ENCODE measurements around the gene GBA3.

The GBA3 gene

DNA sequence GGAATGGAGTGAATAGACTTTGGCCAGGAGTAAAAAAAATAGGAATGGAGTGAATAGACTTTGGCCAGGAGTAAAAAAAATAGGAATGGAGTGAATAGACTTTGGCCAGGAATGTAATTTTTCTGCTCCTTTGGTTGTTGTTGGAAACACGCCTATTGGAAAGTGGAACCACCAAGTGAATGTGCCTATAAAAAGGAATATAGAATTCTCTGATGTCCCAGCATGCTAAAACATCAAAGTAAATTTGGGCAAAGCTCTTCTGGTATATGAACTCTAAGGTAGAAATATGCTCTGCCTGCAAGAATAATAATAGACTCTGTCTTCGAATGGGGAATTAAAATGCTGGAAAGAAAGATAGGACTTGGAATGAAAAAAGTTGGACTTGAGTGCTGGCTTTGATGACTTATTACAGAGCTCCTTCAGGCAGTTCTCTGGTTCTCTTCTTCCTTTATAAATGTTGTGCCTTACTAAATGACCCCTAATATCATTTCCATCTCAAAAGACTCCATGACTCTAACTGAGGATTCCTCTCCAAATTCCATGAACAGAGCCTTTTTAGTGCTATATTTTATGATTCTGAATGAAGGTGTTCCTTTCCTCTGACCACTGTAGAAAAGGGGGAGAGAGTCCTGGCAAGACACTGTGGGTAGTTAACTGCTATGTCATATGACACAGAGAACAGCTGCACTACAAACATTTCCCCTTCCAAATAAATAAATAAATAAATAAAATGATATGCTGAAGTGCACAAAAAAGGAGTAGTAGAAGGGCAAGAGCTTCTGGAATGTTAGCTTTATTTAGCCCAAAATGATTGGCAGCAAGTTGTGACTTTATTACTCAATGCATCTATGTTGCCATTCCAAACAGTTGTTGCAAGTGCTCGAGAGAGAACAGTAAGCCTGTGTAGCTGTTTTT, 13.5 kb upstream of the GBA3 start:
- H3K4me3 Mint-ChIP-seq, result no peak overlapping the region
- H3K27ac Mint-ChIP-seq, result no peak overlapping the region
- H3K9me3 Mint-ChIP-seq, result no peaks in the 10 kb centered on the region
- no peaks in the 10 kb centered on the region for H3K36me3 Mint-ChIP-seq
- H3K4me1 Mint-ChIP-seq, result peaks cover 51% of the 10 kb centered on the region
- H3K27me3 Mint-ChIP-seq, result no peaks in the 10 kb centered on the region

DNA sequence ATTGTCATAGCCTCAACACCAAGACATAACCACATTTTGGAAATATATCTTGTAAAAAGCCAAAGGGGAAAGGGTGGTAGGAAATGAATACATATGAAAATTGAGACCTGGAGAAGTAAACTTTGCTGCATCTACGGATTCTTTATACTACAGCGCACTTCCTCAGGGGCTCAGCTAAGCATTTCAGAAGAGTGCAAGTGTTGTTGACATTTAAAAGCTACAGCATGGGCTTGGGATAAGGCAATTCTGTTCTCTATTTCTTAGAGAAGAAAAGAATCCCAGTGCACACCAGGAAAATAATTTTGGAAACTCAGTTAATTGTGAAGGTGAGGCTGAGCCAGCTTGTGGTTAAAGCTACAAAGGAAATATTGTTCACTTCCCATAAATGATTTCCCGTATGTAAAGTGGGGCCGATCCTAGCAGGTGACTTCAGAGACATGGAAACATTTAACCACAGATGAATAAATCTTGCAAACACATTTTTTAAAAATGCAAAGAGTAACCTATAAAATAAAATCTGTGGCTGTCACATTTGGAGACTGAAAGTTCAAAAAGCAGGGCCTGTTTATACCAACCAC, 12.6 kb upstream of the GBA3 start:
- Mint-ChIP-seq H3K9me3 (no peaks in the 10 kb centered on the region), H3K4me3 (no peak overlapping the region), H3K4me1 (peaks cover 41% of the 10 kb centered on the region), H3K27me3 (no peaks in the 10 kb centered on the region), H3K27ac (no peak overlapping the region), H3K36me3 (no peaks in the 10 kb centered on the region)

DNA sequence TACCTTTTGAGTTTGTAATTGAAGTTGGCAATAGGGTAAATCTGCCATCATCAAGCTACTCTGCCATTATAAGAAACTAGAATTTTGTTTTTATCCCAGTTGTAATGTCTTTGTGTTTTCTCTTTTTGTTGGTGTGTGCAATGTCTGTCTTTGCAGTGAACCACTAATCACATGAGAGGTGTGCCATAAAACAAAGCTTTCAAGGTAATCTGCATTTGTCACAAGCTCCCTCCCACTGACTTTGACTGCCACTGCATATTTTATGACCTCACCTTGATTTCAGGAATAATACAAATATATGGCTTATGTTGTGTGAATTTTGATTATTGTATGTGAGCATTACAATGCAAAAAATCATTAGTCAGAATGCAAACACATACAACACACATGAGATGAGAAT, 9.0 kb upstream of the GBA3 start:
- Mint-ChIP-seq H3K4me3 (no peak overlapping the region), H3K9me3 (no peaks in the 10 kb centered on the region), H3K36me3 (no peaks in the 10 kb centered on the region), H3K4me1 (peaks cover 25% of the 10 kb centered on the region), H3K27me3 (no peaks in the 10 kb centered on the region), H3K27ac (no peak overlapping the region)

DNA sequence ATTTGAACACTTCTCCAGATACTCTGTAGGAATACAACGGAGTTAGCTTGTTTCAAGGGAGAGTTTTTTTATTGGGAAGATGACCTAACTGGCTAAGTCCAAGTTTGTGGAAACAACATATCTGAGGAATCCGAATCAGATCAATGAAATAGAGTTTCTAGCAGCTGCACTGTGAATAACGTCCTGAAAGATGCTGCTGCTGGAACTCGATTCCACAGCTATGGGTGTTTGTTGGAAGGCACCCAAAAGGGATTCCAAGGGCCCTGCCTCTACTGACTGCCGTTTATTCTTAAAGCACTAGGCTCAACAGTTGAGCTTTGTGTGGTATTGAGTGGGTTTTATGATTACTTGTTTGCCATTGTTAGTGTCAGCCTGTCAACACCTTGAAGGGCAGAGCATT, 6.6 kb upstream of the GBA3 start:
- H3K27ac Mint-ChIP-seq, result no peak overlapping the region
- H3K36me3 Mint-ChIP-seq, result peaks cover 1% of the 10 kb centered on the region
- no peaks in the 10 kb centered on the region for H3K27me3 Mint-ChIP-seq
- H3K4me3 Mint-ChIP-seq, result no peak overlapping the region
- H3K9me3 Mint-ChIP-seq, result no peaks in the 10 kb centered on the region
- H3K4me1 Mint-ChIP-seq, result peaks cover 26% of the 10 kb centered on the region

GRCh38 chr4:22688236-22688635, 4.5 kb upstream of the GBA3 start:
- no peak overlapping the region for H3K4me3 Mint-ChIP-seq
- H3K27me3 Mint-ChIP-seq, result no peaks in the 10 kb centered on the region
- H3K27ac Mint-ChIP-seq, result no peak overlapping the region
- peaks cover 22% of the 10 kb centered on the region for H3K4me1 Mint-ChIP-seq
- H3K36me3 Mint-ChIP-seq, result peaks cover 1% of the 10 kb centered on the region
- no peaks in the 10 kb centered on the region for H3K9me3 Mint-ChIP-seq

- peaks cover 1% of the 10 kb centered on the region for H3K27me3 Mint-ChIP-seq
These were observed 3.3 kb upstream of the GBA3 start for GRCh38 chr4:22689428-22689827.

GRCh38 chr4:22695029-22695428, 2.3 kb downstream of the GBA3 start:
- H3K27ac Mint-ChIP-seq, result no peak overlapping the region
- peaks cover 4% of the 10 kb centered on the region for H3K27me3 Mint-ChIP-seq
- peaks cover 5% of the 10 kb centered on the region for H3K4me1 Mint-ChIP-seq
- no peaks in the 10 kb centered on the region for H3K36me3 Mint-ChIP-seq
- no peak overlapping the region for H3K4me3 Mint-ChIP-seq
- no peaks in the 10 kb centered on the region for H3K9me3 Mint-ChIP-seq

More at GRCh38 chr4:22689428-22689827, 3.3 kb upstream of the GBA3 start:
- Mint-ChIP-seq H3K27ac (no peak overlapping the region), H3K36me3 (peaks cover 1% of the 10 kb centered on the region), H3K4me1 (peaks cover 22% of the 10 kb centered on the region), H3K9me3 (no peaks in the 10 kb centered on the region), H3K4me3 (no peak overlapping the region)

- Mint-ChIP-seq H3K36me3 (no peaks in the 10 kb centered on the region), H3K27me3 (peaks cover 4% of the 10 kb centered on the region), H3K4me1 (no peaks in the 10 kb centered on the region), H3K9me3 (no peaks in the 10 kb centered on the region), H3K4me3 (no peak overlapping the region), H3K27ac (no peak overlapping the region)
These were observed 3.2 kb downstream of the GBA3 start for GRCh38 chr4:22695917-22696316.

GRCh38 chr4:22703912-22704311, 11.2 kb downstream of the GBA3 start:
- Mint-ChIP-seq H3K36me3 (no peaks in the 10 kb centered on the region), H3K4me3 (no peak overlapping the region), H3K4me1 (no peaks in the 10 kb centered on the region), H3K27me3 (peaks cover 2% of the 10 kb centered on the region), H3K9me3 (no peaks in the 10 kb centered on the region), H3K27ac (no peak overlapping the region)

DNA sequence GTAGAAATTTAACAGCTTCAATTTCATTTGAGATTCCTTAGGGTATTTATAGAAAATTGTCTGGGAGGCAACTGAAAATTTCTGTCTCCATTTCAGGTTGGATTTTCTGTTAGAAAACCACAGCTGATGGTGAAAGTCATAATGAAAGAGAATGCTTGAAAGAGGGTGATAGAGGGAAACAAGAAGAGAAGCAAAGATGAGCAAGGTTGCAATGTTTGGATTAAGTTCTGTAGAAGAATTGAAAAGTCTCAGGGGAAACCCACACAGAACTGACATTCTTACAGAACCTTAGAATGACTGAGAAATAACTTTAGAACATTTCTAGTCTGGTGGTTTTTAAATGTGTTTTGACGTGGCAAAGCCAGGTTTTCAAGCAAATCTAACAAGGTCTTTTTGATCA, 14.7 kb downstream of the GBA3 start:
- Mint-ChIP-seq H3K4me1 (no peaks in the 10 kb centered on the region), H3K9me3 (no peaks in the 10 kb centered on the region), H3K27me3 (peaks cover 6% of the 10 kb centered on the region), H3K4me3 (no peak overlapping the region), H3K27ac (no peak overlapping the region), H3K36me3 (no peaks in the 10 kb centered on the region)

GRCh38 chr4:22708961-22709360, 16.2 kb downstream of the GBA3 start:
- Mint-ChIP-seq H3K27me3 (peaks cover 6% of the 10 kb centered on the region), H3K27ac (no peak overlapping the region), H3K4me1 (no peaks in the 10 kb centered on the region), H3K36me3 (no peaks in the 10 kb centered on the region), H3K9me3 (no peaks in the 10 kb centered on the region), H3K4me3 (no peak overlapping the region)

DNA sequence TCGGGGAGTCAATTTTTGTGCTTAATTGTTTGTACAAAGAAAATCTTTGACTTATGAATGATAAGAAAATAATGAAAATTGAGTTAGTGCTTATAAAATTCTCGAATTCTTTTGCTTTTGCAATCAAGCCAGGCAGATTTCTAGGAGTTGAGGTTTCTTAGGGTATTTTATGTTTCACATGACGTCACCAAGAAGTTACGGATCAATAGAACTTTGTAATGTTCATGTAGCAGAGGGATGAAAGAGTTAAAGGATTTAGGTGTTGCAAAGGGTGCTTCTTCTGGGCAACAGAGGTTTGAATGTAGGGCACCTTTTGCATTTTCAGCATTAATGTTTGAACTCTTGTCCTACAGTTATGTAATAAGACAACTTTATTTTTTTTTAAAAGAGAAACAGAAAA, 19.4 kb downstream of the GBA3 start:
- Mint-ChIP-seq H3K27ac (no peak overlapping the region), H3K27me3 (peaks cover 6% of the 10 kb centered on the region), H3K9me3 (no peaks in the 10 kb centered on the region), H3K36me3 (no peaks in the 10 kb centered on the region), H3K4me3 (no peak overlapping the region), H3K4me1 (no peaks in the 10 kb centered on the region)

DNA sequence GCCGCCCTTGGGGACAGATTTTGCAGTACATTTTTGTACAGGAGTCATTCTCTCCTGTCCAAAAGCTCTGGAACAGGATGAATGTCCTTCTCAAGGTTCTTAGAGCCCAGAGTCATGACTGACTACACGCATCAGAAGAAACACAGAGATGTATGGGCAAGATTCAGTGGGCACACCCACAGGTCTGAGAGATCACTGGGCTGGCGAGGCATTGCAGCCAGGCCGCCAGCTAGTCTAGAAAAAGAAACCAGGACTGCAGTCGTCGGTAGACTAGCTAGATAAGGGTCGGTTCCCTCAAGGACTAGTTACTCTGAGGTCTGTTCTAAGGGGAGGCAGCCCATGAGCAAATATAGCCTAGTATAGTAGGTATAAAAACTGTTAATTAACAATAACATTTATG, 19.8 kb downstream of the GBA3 start:
- peaks cover 4% of the 10 kb centered on the region for H3K27me3 Mint-ChIP-seq
- H3K27ac Mint-ChIP-seq, result no peak overlapping the region
- no peak overlapping the region for H3K4me3 Mint-ChIP-seq
- peaks cover 2% of the 10 kb centered on the region for H3K9me3 Mint-ChIP-seq
- H3K36me3 Mint-ChIP-seq, result no peaks in the 10 kb centered on the region
- no peaks in the 10 kb centered on the region for H3K4me1 Mint-ChIP-seq

DNA sequence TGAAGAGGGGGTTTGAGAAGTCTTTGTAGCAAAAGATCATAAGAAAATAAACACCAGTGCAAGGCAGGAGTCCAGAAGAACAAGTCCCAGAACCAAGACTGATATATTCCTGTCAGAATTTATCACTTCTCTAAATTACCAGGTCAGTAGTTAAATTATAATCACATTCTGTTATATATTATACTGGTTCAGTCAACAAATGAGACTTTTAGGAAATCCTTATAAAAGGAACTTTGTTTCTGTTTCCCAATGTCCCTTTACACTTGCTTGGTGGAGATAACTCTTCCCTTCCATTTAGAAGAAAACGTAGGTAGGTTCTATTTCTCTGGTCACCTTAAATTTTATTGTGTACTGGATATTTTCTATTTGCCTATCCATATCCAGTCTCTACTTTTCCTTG, 21.1 kb downstream of the GBA3 start:
- Mint-ChIP-seq H3K36me3 (no peaks in the 10 kb centered on the region), H3K4me3 (no peak overlapping the region), H3K4me1 (no peaks in the 10 kb centered on the region), H3K27me3 (peaks cover 4% of the 10 kb centered on the region), H3K9me3 (peaks cover 5% of the 10 kb centered on the region), H3K27ac (no peak overlapping the region)

DNA sequence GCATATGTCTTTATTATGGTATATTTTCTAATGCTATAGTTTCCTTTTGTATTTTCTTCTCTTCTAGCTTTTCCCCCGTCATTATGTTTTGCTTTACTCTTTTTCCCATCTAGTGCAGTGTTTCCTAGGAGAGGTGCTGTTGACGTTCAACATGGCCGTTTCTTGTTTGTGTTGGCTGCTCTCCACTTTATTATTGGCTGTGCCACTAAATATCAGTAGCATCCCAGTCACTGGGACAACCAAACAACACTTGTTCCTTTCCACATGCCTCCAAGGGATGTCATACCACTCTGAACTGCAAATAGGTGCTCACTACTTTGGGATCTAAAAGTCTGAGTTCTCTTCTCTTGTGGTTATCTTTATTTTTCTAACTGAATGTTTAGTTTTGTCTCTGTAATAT, 26.5 kb downstream of the GBA3 start:
- Mint-ChIP-seq H3K36me3 (no peaks in the 10 kb centered on the region), H3K27ac (no peak overlapping the region), H3K4me3 (no peak overlapping the region), H3K9me3 (peaks cover 15% of the 10 kb centered on the region), H3K27me3 (no peaks in the 10 kb centered on the region), H3K4me1 (no peaks in the 10 kb centered on the region)

- Mint-ChIP-seq H3K36me3 (no peaks in the 10 kb centered on the region), H3K27me3 (no peaks in the 10 kb centered on the region), H3K9me3 (peaks cover 15% of the 10 kb centered on the region), H3K4me1 (no peaks in the 10 kb centered on the region), H3K27ac (no peak overlapping the region), H3K4me3 (no peak overlapping the region)
These were observed 27.4 kb downstream of the GBA3 start for GRCh38 chr4:22720091-22720490.
